HepG2 (cell line): ENCODE data around the gene GLYAT. TPM values are rescaled to one million over a fixed set of nuclear protein-coding genes. Genes with fewer than 3 reads are reported as not detected.

Source experiments
- ARID3A ChIP-seq: IDR thresholded peaks from 2 replicates; pipeline ENCODE4 v1.6.1; 2012; ENCODE audit warnings: low read depth, low read length, improper control_type of control experiment
- ARNT2 ChIP-seq: sonication (generic); formaldehyde crosslinking; IDR thresholded peaks from 2 replicates; pipeline ENCODE4 v1.8.0; 2022; ENCODE audit warnings: mild to moderate bottlenecking, low read depth, missing genetic modification reagents, moderate library complexity
- CREB3 ChIP-seq: sonication (generic); formaldehyde crosslinking; IDR thresholded peaks from 2 replicates; pipeline ENCODE4 v1.5.0; 2020; ENCODE audit warnings: missing genetic modification reagents
- EZH2 ChIP-seq: conservative IDR thresholded peaks from 2 replicates; pipeline ENCODE4 v1.6.1; 2012; ENCODE audit warnings: mild to moderate bottlenecking, low read depth, low read length, moderate library complexity
- FOXA3 ChIP-seq: IDR thresholded peaks from 2 replicates; pipeline ENCODE4 v1.6.1; 2016; ENCODE audit warnings: missing genetic modification reagents, missing compliant biosample characterization
- GTF3A ChIP-seq: sonication (generic); formaldehyde crosslinking; conservative IDR thresholded peaks from 2 replicates; pipeline ENCODE4 v1.4.0; 2020; ENCODE audit warnings: mild to moderate bottlenecking, missing genetic modification reagents
- HES4 ChIP-seq: sonication (generic); formaldehyde crosslinking; IDR thresholded peaks from 2 replicates; pipeline ENCODE4 v1.9.0; 2021; ENCODE audit warnings: mild to moderate bottlenecking, missing genetic modification reagents, borderline replicate concordance
- HINFP ChIP-seq: sonication (generic); formaldehyde crosslinking; IDR thresholded peaks from 2 replicates; pipeline ENCODE4 v1.4.0; 2020; ENCODE audit warnings: low read depth, mild to moderate bottlenecking, missing genetic modification reagents
- HNF1A ChIP-seq, 2 experiments: sonication (generic) in 1 of 2; formaldehyde crosslinking in 1 of 2; IDR thresholded peaks; 2 replicates each; pipeline versions ENCODE4 v1.4.0 to v1.6.1; 2016 to 2020; ENCODE audit warnings: borderline replicate concordance in 1 of 2, low read depth in 1 of 2, mild to moderate bottlenecking in 1 of 2, missing genetic modification reagents in 1 of 2
- PHF8 ChIP-seq: sonication (generic); formaldehyde crosslinking; IDR thresholded peaks from 2 replicates; pipeline ENCODE4 v1.5.0; 2020; ENCODE audit warnings: missing genetic modification reagents
- RBFOX2 ChIP-seq: fragments of 200-400 bp; formaldehyde crosslinking; IDR thresholded peaks from 2 replicates; pipeline ENCODE4 v1.6.1; 2017; ENCODE audit warnings: low read depth, mild to moderate bottlenecking, low read length
- RCOR2 ChIP-seq: IDR thresholded peaks from 2 replicates; pipeline ENCODE4 v1.6.1; 2016; ENCODE audit warnings: missing biosample characterization, missing genetic modification reagents
- SOX6 ChIP-seq, 2 experiments: fragments of 450-650 bp in 1 of 2; sonication (generic) in 1 of 2; formaldehyde crosslinking in 1 of 2; IDR thresholded peaks; 2 replicates each; pipeline versions ENCODE4 v1.4.0 to v1.6.1; 2017 to 2020; ENCODE audit warnings: antibody characterized with exemption in 1 of 2, mild to moderate bottlenecking in 1 of 2, missing genetic modification reagents in 1 of 2
- THAP11 ChIP-seq: IDR thresholded peaks from 2 replicates; pipeline ENCODE4 v1.6.1; 2016; ENCODE audit warnings: missing biosample characterization, missing genetic modification reagents
- TRIM22 ChIP-seq: fragments of 450-650 bp; IDR thresholded peaks from 2 replicates; pipeline ENCODE4 v1.6.1; 2017
- ZBTB7A ChIP-seq: sonication (generic); formaldehyde crosslinking; IDR thresholded peaks from 2 replicates; pipeline ENCODE4 v1.8.0; 2022; ENCODE audit warnings: mild to moderate bottlenecking, missing genetic modification reagents
- ZNF441 ChIP-seq: sonication (generic); formaldehyde crosslinking; IDR thresholded peaks from 2 replicates; pipeline ENCODE4 v1.7.0; 2021; ENCODE audit warnings: missing genetic modification reagents, borderline replicate concordance
- ZSCAN20 ChIP-seq: sonication (generic); formaldehyde crosslinking; IDR thresholded peaks from 2 replicates; pipeline ENCODE4 v1.4.0; 2020; ENCODE audit warnings: missing genetic modification reagents, mild to moderate bottlenecking, borderline replicate concordance
- polyA plus RNA-seq, 8 experiments: library from polyadenylated mRNA; depleted of rRNA in 3 of 8; stranded (reverse) in 7 of 8; unstranded in 1 of 8; fragments of >200 nt; fragmentation: Illumina TruSeq in 4 of 8; extraction: Trizol in 4 of 8; gene quantifications; 2 replicates each; pipeline versions ENCODE4 v1.2.1 to v1.2.3, GENCODE V29; 2011 to 2016; ENCODE audit warnings: low read depth in 4 of 8, missing spikeins in 1 of 8, mixed read lengths in 1 of 8; ENCODE audit not compliant: insufficient read depth in 1 of 8
- total RNA-seq, 5 experiments: library from RNA; depleted of rRNA; stranded (reverse); fragments of >200 nt; fragmentation: Illumina TruSeq; extraction: Trizol; gene quantifications; 2 replicates each; pipeline ENCODE4 v1.2.3, GENCODE V29; 2016; ENCODE audit warnings: low read depth in 1 of 5

The GLYAT gene
- total and polyA plus RNA-seq, 2 of the 13 experiments (the other 11 are each of a cell fraction or from before 2014, with no cell fraction given): not detected

- TF ChIP-seq HINFP (CRISPR knock-in tag) (no peak), ARNT2 (CRISPR knock-in tag) (peak; percentile 54; the same call in 1 of the 2 replicates), HNF1A (IDR thresholded peaks at IDR 0.05; ENCODE audit: low read depth) (peak; percentile 98), HNF1A (CRISPR knock-in tag; IDR thresholded peaks at IDR 0.05; ENCODE audit: borderline replicate concordance) (peak; percentile 98), FOXA3 (CRISPR knock-in tag) (peak; percentile 75), ZBTB7A (CRISPR knock-in tag) (no peak), CREB3 (no peak), ZSCAN20 (CRISPR knock-in tag) (no peak), EZH2 (no peak), SOX6 (IDR thresholded peaks at IDR 0.05) (no peak), SOX6 (CRISPR knock-in tag; IDR thresholded peaks at IDR 0.05) (peak; percentile 99), ARID3A (peak; percentile 90), ZNF441 (CRISPR knock-in tag) (no peak), TRIM22 (no peak), RCOR2 (CRISPR knock-in tag) (peak; percentile 84), THAP11 (CRISPR knock-in tag) (peak; percentile 64; the same call in 1 of the 2 replicates), RBFOX2 (peak; percentile 49), PHF8 (0 out of 2 replicates have a peak, but pooled peaks have one; percentile 23), HES4 (no peak), GTF3A (CRISPR knock-in tag) (no peak)
Observed at GRCh38 chr11:58762284-58763119, 30.8 kb upstream of the GLYAT start (continued).
